HG02642 (cell line): Measurements from ENCODE around the gene TMPRSS11A.

Experiments
- ATAC-seq: cut with Tn5 transposase; IDR thresholded peaks from one replicate; pipeline ENCODE4 v1.9.1; 2021; ENCODE audit warnings: mild to moderate bottlenecking; ENCODE audit not compliant: unreplicated experiment, poor library complexity

Gene TMPRSS11A

DNA sequence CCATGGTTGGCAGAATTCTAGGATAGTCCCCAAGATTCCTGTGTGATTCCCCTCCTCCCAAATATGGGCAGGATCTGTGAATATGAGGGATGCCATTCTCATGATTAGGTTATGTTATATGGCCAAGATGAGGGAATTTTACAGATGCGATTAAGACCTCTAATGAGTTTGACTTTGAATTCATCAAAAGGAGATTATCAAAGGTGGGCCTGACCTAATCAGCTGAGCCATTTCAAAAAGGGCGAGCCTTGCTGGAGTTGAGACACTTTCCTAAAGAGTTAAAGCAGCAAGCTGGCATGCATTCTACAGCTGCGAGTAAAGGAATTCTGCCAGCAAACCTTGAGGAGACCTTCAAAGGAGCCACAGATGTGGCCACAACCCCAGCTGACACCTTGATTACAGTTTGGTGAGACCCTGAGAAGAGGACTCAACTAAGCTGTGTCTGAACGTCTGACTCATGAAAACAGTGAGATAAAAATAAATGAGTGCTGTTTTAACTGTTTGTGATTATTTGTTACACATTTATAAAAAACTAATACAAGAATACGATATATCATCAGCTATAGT is 47.8 kb downstream of the TMPRSS11A start:
- no peak for ATAC-seq

DNA sequence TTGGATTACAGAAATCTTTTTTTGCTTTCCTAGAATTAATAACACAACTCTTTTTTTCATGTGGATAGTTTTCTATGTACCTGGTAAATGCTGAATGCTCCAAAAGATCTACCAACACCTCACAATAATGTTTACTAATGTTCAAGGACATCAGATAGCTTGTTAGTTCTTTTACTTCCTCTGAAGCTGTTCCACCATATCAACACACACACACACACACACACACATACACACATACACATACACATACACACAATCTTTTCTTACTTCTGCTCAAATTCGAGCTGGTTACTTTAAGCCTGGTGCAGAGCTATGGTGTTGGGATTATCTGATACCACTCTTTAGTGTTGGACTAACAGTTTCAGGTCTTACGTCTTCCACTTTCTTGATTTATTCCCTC is 51.2 kb downstream of the TMPRSS11A start:
- no peak for ATAC-seq

DNA sequence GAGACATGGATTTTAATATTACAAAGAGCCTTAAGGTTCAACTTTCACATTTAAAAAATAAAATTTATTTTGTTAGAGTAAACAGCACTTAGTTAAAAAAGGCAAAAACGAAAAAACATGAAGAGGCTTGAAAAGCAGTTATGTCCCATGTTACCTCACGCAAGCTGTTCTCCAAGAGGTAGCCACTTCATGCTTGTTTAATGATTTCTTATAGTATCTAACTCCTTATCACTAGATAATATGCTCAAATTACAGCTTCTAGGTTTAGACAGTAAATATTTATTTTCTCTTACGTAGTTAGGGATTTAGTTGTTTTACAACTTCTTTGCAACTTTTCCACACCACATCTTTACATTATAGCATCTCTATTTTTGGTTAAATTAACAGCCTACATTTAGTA is 51.7 kb downstream of the TMPRSS11A start:
- ATAC-seq, result no peak

DNA sequence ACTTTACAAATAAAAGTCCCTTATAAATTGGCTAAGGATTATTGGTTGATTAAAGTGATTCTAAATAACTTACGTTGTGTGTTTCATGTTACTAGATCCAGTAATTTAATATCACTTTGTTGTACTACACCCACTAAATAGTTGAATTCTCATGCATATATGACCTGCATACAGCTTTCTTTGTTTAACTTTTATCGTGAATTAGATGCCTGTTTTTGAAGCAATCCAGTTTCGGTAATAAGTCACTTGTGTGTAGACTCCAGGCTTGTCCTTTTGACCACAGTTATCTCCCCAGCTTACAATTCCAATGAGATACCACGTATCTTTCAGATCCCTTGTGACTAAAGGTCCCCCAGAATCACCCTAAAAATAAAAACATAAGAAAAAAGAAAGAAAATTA is 52.2 kb downstream of the TMPRSS11A start:
- ATAC-seq, result no peak

DNA sequence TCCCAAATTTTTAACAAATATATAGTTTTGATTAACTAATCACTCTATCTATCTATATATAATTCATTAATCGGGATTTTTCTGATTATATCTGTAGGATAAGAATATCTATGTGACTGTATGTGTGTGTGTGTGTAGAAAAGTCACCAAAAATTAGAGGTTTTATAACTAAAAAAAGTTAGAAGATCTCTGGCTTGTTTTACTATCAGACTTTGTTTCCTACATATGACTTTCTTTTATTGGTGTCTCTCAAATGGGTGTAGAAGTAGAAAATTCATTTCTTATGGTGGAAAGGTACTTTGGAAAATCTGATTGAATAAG is 52.7 kb downstream of the TMPRSS11A start:
- ATAC-seq, result no peak

DNA sequence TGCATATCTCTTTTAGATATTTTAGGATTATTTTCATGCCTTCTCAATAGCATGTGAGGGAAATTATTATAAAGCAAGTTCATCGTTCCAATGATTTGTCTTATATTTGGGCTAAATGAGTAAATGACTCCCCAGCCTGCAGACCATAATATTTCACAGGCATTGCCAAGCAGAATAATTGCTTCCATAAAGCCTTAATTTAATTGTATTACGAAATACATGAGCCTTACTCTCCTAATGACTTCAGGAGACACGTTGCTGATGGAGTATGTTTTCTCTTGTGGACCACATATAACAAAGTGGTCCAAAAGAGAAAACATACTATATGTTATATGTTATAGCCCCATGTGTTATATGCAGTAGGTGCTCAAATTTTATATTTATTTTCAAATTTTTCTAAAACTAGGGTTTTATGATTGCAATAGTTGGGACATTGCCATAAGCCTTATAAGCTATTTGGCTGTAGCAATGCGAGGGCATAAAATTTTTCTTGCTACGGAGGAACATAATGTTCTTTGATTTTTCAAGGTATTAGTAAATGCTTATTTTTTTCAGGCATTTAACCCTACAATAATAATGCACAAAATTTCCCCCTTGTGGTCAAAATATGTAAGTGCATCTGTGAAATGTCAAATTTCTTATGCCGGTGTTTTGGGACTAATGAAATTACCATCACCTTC is 53.2 kb downstream of the TMPRSS11A start:
- ATAC-seq, result no peak

DNA sequence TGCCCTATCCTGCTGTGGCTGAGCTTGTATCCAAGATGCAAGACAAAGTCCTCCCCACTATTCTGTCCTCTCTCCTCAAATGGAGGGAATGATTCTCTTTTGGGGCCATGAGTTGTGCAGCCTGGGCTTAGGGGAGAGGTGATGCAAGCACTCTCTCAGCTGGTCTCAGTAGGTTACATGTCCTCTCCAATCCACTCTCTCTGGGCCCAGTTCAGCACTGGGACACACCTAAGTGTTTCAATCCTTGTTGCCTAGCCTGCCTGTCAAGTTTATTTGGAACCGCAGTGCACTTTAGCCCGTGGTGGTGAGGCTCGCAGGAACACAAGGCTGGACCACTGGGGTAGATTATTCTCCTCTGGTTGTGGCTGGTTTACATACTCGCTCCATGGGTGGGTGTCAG is 55.6 kb downstream of the TMPRSS11A start:
- ATAC-seq, result no peak

DNA sequence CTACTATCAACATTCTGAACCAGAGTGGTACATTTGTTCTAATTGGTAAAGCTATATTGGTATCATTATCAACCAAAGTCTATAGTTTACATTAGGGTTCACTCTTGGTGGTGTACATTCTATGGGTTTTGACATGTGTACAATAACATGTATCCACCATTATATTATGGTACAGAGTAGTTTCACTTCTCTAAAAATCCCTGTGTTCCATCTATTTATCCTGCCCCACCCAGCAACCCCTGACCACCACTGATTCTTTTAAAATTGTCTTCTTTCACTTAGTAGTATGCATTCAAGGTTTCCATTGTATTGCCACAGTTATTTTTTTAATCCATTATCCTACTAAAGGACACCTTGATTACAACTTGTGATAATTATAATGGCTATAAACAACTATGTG is 64.2 kb downstream of the TMPRSS11A start:
- no peak for ATAC-seq

DNA sequence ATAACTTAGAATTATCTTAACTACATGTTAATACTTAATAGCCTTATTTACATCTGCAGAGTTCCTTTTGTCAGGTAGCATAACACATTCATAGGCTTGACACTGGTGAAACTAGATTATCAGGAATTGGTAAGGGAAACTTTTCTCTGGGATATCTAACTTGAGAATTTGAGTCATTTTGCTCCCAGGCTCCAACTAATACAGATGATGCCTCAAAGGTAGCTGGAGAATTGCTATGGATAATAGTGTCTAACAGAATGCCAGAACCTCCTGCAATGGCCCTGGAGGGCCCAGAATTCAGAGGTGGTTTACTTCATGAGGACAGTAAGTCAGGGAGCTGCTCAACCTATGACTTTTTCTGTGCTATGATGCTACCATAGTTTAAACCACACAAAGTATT is 65.6 kb downstream of the TMPRSS11A start:
- no peak for ATAC-seq

DNA sequence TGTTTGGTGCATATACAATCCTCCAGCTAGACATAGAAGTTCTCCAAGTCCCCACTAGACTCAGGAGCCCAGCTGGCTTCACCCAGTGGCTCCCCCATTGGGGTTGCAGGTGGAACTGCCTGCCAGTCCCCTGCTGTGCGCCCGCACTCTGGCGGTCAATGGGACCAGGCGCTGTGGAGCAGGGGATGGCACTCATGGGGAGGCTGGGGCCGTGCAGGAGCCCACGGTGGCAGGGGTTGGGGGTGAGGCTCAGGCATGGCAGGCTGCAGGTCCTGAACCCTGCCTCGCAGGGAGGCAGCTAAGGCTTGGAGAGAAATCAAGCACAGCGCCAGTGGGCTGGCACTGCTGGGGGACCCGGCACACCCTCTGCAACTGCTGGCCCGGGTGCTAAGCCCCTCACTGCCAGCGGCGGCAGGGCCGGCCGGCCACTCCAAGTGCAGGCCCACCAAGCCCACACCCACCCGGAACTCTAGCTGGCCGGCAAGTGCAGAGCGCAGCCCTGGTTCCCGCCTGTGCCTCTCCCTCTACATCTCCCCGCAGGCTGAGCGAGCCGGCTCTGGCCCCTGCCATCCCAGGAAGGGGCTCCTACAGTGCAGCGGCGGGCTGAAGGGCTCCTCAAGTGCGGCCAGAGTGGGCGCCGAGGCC is 66.8 kb downstream of the TMPRSS11A start:
- ATAC-seq, result no peak

DNA sequence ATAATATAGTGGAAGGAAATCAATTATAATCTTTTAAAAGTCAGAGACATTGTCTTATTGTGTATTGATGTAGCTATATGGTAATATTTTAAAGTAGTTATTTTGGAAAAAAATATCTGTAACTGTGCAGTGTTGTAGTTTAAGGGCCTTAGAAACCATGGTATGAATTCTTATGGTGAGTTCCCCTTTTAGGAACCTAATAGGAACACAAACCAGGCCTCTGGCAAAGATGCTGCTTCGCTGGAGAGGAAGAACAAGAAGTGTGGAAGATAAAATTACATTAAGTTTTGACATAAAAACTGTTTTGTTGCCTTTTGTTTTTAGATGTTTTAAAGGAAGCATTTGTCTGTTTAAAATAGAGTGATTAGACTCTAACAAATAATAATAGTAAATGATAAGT is 68.6 kb downstream of the TMPRSS11A start:
- no peak for ATAC-seq

DNA sequence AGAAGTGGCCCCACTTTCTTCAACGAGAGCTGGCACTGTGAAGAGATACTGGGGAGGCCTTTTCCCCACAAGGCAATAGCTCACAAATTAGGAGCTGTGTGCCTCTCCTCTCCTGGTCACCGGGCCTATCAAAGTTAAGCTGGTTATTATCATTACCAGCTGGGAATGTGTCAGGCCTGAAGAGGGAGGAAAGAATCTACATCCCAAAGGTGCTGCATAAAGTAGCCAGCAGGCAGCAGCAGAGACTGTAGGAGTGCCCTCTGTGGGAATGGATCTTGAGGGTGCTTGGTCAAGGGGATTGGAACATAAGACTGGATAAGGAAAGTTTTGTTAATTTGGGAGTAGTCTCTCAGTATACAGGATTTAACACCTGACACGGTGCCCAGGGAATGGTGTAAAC is 70.4 kb downstream of the TMPRSS11A start:
- ATAC-seq, result no peak

DNA sequence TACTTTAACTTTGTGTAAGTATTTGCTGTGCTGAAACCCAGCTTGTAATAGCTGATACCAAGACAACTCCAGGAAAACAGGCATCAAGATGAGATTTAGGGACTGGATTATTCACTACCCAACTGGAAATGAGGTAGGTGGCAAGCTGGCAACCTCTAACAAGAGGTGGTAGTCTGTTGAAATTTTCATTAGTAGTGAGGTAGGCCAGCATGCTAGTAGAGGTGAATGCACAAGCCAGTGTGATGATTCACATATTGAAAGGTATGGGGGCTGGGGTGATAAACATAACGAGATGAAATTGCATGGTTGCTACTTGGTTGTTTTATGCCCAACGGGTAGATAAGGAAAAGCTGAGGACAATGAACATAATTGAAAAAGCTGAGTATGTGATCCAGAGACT is 71.0 kb downstream of the TMPRSS11A start:
- ATAC-seq, result no peak

DNA sequence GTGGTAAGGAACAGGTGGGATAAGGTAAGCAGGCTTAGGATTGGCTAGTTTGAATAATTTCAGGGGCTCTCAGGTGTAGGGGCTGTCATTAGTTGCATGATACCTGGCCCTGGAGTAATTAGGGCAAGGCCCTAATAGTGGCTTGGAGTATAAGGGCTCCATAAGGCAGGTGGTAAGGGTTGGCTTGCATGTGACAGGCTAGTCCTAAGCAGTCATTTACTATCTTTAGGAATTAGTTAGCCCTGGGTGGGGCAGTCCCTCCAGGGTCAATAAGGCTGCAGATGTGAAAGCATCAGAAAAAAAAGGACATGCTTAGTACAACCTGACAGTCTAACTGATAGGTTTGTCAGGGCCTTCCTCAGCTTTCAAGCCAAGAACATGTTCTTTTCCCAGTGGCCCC is 71.6 kb downstream of the TMPRSS11A start:
- ATAC-seq, result no peak

DNA sequence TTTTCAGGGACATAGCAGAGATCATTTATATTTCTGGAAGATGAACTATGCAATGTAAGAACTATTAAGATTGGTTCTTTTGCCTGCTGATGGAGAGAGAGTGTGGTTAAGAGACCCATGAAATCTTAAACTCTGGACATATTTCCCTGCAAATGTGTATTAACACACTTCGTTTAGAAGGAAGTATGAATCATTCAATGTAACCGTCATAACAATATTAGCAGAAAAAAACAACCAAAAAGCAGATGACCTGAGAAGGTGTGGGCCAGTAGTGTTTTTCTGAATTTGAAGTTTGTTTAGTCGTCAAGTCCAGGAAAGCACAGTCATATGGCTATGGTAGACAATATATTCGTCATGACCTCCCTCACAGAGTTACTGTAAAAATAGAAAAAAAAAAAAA is 77.0 kb downstream of the TMPRSS11A start:
- ATAC-seq, result no peak

DNA sequence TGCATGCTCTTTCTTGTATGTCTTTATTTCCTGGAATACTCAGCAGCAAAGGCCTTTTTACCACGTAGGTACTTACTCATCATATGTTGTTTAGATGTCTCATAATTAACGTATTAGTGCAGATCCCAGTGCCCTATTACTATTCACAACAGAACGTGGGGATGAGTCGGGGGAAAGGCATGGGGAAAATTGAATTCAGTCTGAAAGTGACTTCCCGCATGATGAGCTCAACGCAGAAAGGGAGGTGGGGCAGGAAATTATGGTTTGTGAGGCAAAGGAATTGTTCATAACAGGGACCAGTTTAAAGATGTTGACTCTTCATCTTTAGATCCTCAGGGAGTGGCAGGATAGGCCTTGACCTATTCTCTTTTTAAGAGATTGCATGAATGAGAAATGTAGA is 77.5 kb downstream of the TMPRSS11A start:
- ATAC-seq, result no peak

DNA sequence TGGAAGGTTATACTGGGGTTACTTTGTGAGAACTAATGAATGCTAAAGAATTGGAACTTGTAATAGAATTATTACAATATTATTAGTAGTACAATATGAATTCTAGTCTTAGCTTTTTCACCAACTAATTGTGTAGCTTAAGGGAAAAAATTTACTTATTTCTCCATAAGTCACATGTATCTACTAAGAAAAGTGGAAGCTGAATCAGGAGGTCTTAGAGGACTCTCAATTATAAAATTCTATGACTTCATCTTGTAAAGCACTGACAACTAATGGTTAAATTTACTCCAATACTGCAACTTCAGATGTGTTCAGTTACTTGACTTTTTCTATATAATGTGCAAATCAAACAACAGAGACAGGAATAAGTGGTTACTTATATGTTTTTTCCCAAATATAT is 78.6 kb downstream of the TMPRSS11A start:
- no peak for ATAC-seq

DNA sequence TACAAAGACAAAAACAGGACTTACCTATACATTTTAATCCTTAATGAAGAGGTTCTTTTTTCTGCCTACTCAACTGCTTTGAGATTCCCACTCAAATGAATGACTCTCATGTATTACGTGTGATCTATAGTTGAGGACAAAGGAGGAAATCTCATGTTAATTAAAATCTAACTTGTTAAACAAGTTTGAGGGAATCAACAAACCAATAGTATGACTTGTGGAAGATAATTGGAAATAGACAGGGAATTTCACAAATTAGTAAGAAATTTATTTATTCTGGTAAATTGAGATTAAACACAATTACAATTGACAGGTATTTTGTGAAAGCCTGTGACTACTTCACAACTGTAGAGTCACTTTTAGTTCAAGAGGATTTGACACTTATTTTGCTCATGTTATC is 79.4 kb downstream of the TMPRSS11A start, which contains the start of gene TMPRSS11D:
Gene TMPRSS11D, minus strand, starts transcription at position 101 of the 400 bp plus-strand sequence. Its CDS starts 69 bp downstream, at position 32.
- ATAC-seq, result no peak

DNA sequence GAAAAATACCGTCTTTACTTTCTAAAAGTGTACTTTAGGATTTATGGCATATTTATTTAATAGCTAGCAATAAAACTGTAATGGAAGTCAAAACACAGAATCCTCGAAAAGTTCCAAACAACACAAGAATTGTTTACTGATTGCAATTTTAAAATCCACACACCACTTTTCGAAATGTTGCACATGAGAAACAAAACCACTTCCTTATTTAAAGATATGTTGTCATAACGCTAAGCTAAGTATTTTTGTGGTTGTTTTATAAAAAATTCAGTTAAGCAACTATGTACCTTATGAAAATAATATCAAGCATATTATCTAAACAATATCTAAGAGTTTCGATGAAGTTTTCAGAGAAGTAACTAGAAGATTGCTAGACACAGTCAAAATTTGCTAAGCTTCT is 79.8 kb downstream of the TMPRSS11A start:
- ATAC-seq, result no peak

DNA sequence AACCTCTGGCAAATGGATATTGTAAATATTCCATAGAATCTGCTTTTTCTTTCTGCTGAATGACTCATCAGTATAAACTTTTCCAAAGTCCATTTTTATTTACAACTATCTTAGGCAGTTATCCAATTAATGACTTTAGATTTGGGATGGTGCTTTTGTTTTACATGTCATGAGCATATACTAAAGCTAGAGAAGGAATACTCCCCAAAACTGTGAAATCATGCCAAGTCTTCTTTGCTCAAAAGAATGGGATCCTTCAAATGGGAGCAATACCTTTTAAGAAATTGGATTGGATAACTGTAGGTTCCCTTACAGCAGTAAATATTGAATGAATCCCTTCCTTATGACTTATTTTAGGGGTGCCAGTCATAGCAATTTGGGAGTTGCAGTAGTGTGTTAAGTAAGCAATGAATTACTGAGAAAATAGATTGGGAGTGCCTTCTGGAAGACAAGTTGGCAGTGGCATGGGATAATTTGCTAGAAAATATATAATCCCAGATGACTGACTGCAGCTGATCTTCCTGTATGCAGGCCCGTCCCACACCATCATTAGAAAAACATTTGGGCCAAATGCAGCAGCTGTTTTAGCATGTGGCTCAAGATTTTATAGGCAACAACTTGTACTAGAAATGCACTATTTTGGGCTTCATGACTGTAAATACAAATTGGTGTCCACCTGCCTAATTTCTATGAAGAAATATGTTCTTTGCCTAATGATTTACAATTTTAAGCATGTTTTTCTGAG is 82.3 kb downstream of the TMPRSS11A start:
- no peak for ATAC-seq

DNA sequence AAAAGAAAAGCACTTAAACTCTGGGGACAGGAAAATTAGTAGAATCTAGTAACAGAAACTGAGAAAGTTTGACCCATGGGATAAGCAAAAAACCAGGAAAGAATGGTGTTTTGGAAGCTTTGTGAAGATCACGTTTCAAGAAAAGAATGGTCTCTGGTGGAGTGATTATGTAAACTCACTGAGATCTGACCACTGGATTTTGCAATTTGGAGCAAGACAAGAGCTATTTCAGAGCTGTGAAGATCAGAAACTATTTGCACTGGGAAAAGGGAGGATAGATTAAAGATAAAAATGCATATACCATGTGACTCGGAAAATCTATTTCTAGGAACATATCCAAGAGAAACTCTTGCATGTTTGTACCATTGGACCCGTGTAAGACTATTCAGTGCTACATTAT is 83.8 kb downstream of the TMPRSS11A start:
- ATAC-seq, result no peak
